GM10266 (cell line): Measurements from ENCODE around the gene GPC6.

Source experiments
- DNase-seq: peaks from one replicate; pipeline ENCODE4 v3.0.0; 2012; ENCODE audit errors: extremely low spot score
- TF ChIP-seq, protein P1 (sequence below): IDR thresholded peaks from 2 replicates; pipeline ENCODE4 v1.5.1; 2012; ENCODE audit warnings: mild to moderate bottlenecking, low read depth; ENCODE audit not compliant: control insufficient read depth, insufficient read depth; ENCODE audit errors: missing control alignments

Gene GPC6

GRCh38 chr13:93853912-93854311, 627.3 kb downstream of the GPC6 start:
- no peak for DNase-seq
- TF ChIP-seq, protein P1, sequence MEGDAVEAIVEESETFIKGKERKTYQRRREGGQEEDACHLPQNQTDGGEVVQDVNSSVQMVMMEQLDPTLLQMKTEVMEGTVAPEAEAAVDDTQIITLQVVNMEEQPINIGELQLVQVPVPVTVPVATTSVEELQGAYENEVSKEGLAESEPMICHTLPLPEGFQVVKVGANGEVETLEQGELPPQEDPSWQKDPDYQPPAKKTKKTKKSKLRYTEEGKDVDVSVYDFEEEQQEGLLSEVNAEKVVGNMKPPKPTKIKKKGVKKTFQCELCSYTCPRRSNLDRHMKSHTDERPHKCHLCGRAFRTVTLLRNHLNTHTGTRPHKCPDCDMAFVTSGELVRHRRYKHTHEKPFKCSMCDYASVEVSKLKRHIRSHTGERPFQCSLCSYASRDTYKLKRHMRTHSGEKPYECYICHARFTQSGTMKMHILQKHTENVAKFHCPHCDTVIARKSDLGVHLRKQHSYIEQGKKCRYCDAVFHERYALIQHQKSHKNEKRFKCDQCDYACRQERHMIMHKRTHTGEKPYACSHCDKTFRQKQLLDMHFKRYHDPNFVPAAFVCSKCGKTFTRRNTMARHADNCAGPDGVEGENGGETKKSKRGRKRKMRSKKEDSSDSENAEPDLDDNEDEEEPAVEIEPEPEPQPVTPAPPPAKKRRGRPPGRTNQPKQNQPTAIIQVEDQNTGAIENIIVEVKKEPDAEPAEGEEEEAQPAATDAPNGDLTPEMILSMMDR: no peak

- TF ChIP-seq, protein P1: no peak
- no peak for DNase-seq
Observed at GRCh38 chr13:93857126-93857525, 630.5 kb downstream of the GPC6 start.

- no peak for DNase-seq
- TF ChIP-seq, protein P1: no peak
Observed at GRCh38 chr13:93859716-93860115, 633.1 kb downstream of the GPC6 start.

DNA sequence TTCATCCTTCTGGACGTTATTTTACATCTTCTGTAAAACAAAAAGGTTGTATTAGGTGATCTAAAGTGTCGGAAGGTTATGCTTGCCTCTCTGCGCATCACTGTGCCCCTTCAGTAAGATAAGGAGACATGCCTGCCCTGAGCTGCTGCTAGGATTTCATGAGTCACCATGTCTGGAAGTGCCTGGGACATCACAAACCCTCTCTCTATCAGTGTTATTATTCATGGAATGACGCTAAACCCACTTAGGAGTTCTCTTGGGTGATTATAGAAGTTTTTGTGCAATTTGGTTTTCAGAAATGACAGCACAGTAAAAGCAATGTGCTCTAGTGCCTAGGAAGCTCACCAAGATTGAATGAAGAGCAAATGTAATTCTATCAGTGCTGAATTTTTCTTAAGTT, 635.2 kb downstream of the GPC6 start:
- TF ChIP-seq, protein P1: no peak
- DNase-seq: no peak

DNA sequence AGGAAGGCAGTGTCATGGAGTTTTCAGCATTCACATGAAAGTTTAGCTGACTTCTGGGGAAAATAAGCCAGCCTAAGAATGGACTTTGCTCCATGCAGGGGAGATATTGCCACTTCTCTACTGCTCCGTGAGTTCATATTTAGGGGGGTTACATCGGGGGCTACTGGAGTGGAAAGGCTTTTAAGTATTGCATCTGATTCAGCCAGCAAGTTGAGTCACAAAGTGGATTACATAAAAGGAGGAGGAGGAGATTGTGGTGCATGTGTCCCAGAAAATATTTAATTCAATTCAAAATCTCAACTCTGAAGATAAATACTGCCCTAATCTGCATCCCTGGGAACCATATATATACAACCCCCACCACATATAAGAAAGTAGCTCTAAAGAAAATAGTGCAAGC, 635.7 kb downstream of the GPC6 start:
- DNase-seq: no peak
- TF ChIP-seq, protein P1: no peak

DNA sequence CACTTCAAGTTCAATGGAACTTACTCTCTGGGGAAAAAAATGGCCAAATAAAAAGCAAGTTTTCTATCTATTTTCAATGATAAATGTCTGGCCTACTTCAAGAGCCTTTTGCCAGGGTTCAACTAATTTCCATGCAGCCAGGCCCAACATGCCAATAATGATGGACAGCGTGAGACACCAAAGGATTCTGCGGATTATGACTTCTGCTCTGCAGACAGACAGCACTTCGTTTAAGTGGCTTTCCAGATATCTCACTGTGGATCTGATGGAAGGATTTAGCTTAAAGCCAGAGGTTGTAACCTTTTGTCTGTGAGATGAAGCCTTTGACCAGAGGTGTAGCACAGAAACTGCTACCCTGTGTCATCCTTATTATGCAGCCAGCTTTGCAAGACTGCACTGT, 638.6 kb downstream of the GPC6 start:
- DNase-seq: no peak
- TF ChIP-seq, protein P1: no peak

GRCh38 chr13:93867481-93867880, 640.9 kb downstream of the GPC6 start:
- TF ChIP-seq, protein P1: no peak

DNA sequence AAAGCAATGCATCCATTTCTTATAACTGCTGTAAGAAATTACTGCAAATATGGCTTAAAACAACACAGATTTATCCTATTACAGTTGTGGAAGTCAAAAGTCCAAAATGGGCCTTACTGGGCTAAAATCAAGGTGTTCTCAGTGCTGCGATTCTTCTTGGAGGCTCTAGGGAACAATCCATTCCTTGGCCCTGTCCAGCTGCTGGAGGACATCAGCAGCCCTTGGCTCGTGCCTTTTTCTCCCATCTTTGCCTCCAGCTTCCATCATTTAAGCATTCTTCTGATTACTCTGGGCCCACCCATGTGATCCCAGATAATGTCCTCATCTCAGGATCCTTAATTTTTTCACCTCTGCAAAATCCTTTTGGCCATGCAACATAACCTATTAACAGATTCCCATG, 645.8 kb downstream of the GPC6 start:
- TF ChIP-seq, protein P1: no peak
- no peak for DNase-seq

More at GRCh38 chr13:93867481-93867880, 640.9 kb downstream of the GPC6 start:
- no peak for DNase-seq
